HEK293 (cell line): Measurements from ENCODE around the gene SPATS1.
"Not testable (repeated sequence)": the region's sequence is repeated elsewhere in the genome, so short reads cannot be mapped to it uniquely, and the experiment has no call there.

Source experiments
- CTCF ChIA-PET: fragments of 350-600 bp; formaldehyde crosslinking; extraction: SDS; loops from one replicate; lab custom pipeline; 2021; ENCODE audit warnings: antibody characterized with exemption; lab: Yijun Ruan, JAX
- POLR2A ChIA-PET: fragments of 300-600 bp; formaldehyde crosslinking; extraction: SDS; loops from one replicate; lab custom pipeline; 2020; ENCODE audit warnings: antibody characterized with exemption, inconsistent platforms; lab: Yijun Ruan, JAX
- H3K27ac ChIP-seq: fragments of 200-500 bp; sonication (Bioruptor generic); 2 replicates; pipeline ENCODE4 v1.5.1; 2014; ENCODE audit warnings: low read depth, low read length, control low read depth, inconsistent platforms; ENCODE audit errors: extremely low read depth
- H3K36me3 ChIP-seq, 2 experiments: fragments of 200-500 bp in 1 of 2; sonication (Bioruptor generic) in 1 of 2; 1 replicate in 1 of 2; 2 replicates in 1 of 2; pipeline ENCODE4 v1.5.1; 2014 to 2017; ENCODE audit warnings: inconsistent platforms in 2 of 2, low read length in 2 of 2; ENCODE audit not compliant: control insufficient read depth in 2 of 2, insufficient read depth in 1 of 2
- H3K4me1 ChIP-seq: fragments of 200-500 bp; sonication (Bioruptor generic); 2 replicates; pipeline ENCODE4 v1.5.1; 2014; ENCODE audit warnings: mild to moderate bottlenecking, low read length, inconsistent platforms; ENCODE audit not compliant: control insufficient read depth, insufficient read depth
- H3K4me3 ChIP-seq: 2 replicates; pipeline ENCODE4 v1.5.1; 2011; ENCODE audit warnings: low read depth, mild to moderate bottlenecking, control low read depth, low read length, moderate library complexity
- H3K9me3 ChIP-seq: fragments of 200-500 bp; sonication (Bioruptor generic); 2 replicates; pipeline ENCODE4 v1.5.1; 2014; ENCODE audit warnings: low read depth, low read length, inconsistent platforms; ENCODE audit not compliant: control insufficient read depth, insufficient read depth
- GFI1B ChIP-seq: fragments of 450-650 bp; formaldehyde crosslinking; IDR thresholded peaks from 2 replicates; pipeline ENCODE4 v1.5.1; 2016; ENCODE audit warnings: missing biosample characterization, missing genetic modification characterization
- PBX3 ChIP-seq: sonication (generic); formaldehyde crosslinking; IDR thresholded peaks from 2 replicates; pipeline ENCODE4 v1.8.1; 2022; ENCODE audit warnings: mild to moderate bottlenecking, moderate library complexity, missing genetic modification reagents
- PRDM10 ChIP-seq: fragments of 450-650 bp; formaldehyde crosslinking; IDR thresholded peaks from 2 replicates; pipeline ENCODE4 v1.5.1; 2016; ENCODE audit warnings: missing biosample characterization, missing genetic modification characterization
- ZBTB48 ChIP-seq: fragments of 450-650 bp; formaldehyde crosslinking; IDR thresholded peaks from 2 replicates; pipeline ENCODE4 v1.5.1; 2016; ENCODE audit warnings: missing biosample characterization, missing genetic modification characterization
- ZNF394 ChIP-seq: fragments of 450-650 bp; formaldehyde crosslinking; IDR thresholded peaks from 2 replicates; pipeline ENCODE4 v1.5.1; 2016; ENCODE audit warnings: missing biosample characterization, missing genetic modification characterization, mild to moderate bottlenecking, moderate library complexity, borderline replicate concordance
- ZNF560 ChIP-seq: fragments of 450-650 bp; formaldehyde crosslinking; IDR thresholded peaks from 2 replicates; pipeline ENCODE4 v1.5.1; 2017; ENCODE audit warnings: missing biosample characterization, missing genetic modification characterization, borderline replicate concordance

The SPATS1 gene

GRCh38 chr6:44328203-44328602 lies 14.2 kb upstream of the SPATS1 start:
- H3K9me3 ChIP-seq, H3K4me3 ChIP-seq, H3K27ac ChIP-seq: not testable (repeated sequence)
- CTCF ChIA-PET: interaction anchor here (0.9 to 1.4 kb wide), 2 partner anchors 10 to 14 kb away, joined by 3 to 6 read pairs; no protein-coding TSS in a partner anchor
- peak; percentile 74 for TF ChIP-seq PRDM10 (tag by site-specific recombination)
- TF ChIP-seq, all 188 proteins: peak for 1; not testable (repeated sequence) for 187
- H3K36me3 ChIP-seq, H3K4me1 ChIP-seq, POLR2A ChIA-PET: not testable (repeated sequence)

GRCh38 chr6:44329858-44330257 lies 12.6 kb upstream of the SPATS1 start:
- no peaks in the 10 kb centered on the region for H3K36me3 ChIP-seq
- ChIA-PET POLR2A (interaction anchor here (1.4 kb wide), 1 partner anchor 17 kb away, joined by 3 read pairs; the partner anchor contains the start of gene AARS2), CTCF (interaction anchor here (0.6 to 1.7 kb wide), 5 partner anchors 9 to 25 kb away, joined by 3 to 8 read pairs (median 5); partner anchors contain the start of gene AARS2)
- no peak for TF ChIP-seq PBX3
- TF ChIP-seq ZNF394 (tag by site-specific recombination): no peak
- no peak for TF ChIP-seq ZNF560 (tag by site-specific recombination)
- no peaks in the 10 kb centered on the region for H3K9me3 ChIP-seq
- H3K4me1 ChIP-seq: no peaks in the 10 kb centered on the region
- H3K4me3 ChIP-seq: no peak overlapping the region
- no peak overlapping the region for H3K27ac ChIP-seq

- TF ChIP-seq GFI1B (tag by site-specific recombination) (no peak), ZBTB48 (tag by site-specific recombination) (0 out of 2 replicates have a peak, but pooled peaks have one; percentile 39)
- Histone ChIP-seq H3K36me3 (no peaks in the 10 kb centered on the region), H3K9me3 (no peaks in the 10 kb centered on the region), H3K4me1 (no peaks in the 10 kb centered on the region), H3K4me3 (no peak overlapping the region), H3K27ac (no peak overlapping the region)
- CTCF ChIA-PET: interaction anchor here (0.6 to 10.4 kb wide), 7 partner anchors 13 to 676 kb away, joined by 3 to 208 read pairs (median 4); partner anchors contain the start of genes AARS2, NFKBIE and TMEM151B
- POLR2A ChIA-PET: interaction anchor here (2.0 kb wide), 1 partner anchor 86 kb away, joined by 5 read pairs; the partner anchor contains the start of gene HSP90AB1
Measured at GRCh38 chr6:44332585-44332984, 9.9 kb upstream of the SPATS1 start.

GRCh38 chr6:44333273-44333919 lies 9.1 kb upstream of the SPATS1 start:
- no peaks in the 10 kb centered on the region for H3K9me3 ChIP-seq
- H3K36me3 ChIP-seq: no peaks in the 10 kb centered on the region
- ChIA-PET POLR2A (interaction anchor here (2.0 kb wide), 1 partner anchor 87 kb away, joined by 5 read pairs; the partner anchor contains the start of gene HSP90AB1), CTCF (interaction anchor here (0.7 to 10.4 kb wide), 5 partner anchors 12 to 140 kb away, joined by 3 to 208 read pairs (median 9); partner anchors contain the start of genes AARS2, NFKBIE and TMEM151B)
- H3K27ac ChIP-seq: no peak overlapping the region
- no peaks in the 10 kb centered on the region for H3K4me1 ChIP-seq
- no peak for TF ChIP-seq ZNF394 (tag by site-specific recombination)
- 0 out of 2 replicates have a peak, but pooled peaks have one; percentile 29 for TF ChIP-seq ZBTB48 (tag by site-specific recombination)
- H3K4me3 ChIP-seq: no peak overlapping the region
